NCI-H1417 treated with DMSO at 0.1 percent for 48 hours (cell line): ENCODE results near the gene ARFGEF3.
"Not testable (repeated sequence)": the region's sequence is repeated elsewhere in the genome, so short reads cannot be mapped to it uniquely, and the experiment has no call there.

Experiments
- DNase-seq: peaks from one replicate; lab custom pipeline; 2025; lab: John Stamatoyannopoulos, UW

Gene ARFGEF3

DNA sequence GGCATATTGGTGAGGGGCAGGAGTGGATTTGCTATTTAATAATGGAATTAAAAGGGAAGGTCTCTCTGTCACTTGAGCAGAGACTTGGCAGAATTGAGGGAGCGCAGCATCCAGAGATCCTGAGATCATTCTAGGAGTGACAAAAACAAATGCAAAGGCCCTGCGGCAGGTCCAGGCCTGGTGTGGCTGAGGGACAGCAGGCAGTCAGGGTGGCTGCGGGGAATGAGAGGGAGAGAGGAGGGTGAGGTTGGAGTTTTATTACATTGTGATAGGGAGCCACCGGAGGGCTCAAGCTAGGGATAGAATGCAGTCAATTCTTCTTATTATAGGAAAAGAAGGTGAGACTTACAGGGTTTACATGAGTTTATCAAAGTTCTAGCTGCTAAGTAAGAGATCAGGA is 116.1 kb downstream of the ARFGEF3 start:
- DNase-seq: no peak

GRCh38 chr6:138278326-138278725 is 116.6 kb downstream of the ARFGEF3 start:
- DNase-seq: no peak

DNA sequence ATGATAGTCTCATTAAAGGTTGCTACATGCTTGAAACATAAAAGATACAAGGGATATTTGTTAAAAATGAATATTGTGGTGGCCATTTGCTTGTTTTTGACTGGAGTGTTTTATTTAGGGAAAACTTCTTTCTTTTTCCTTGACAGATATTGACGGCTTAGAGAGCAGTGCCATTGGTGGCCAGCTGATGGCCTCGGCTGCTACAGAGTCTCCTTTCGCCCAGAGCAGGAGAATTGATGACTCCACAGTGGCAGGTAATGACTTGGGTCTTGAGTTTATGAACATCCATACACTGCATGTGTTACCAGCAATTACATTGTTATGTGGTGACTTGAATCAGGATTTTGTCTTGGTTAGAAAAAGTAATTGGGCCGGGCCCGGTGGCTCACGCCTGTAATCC is 124.1 kb downstream of the ARFGEF3 start:
- no peak for DNase-seq

- no peak for DNase-seq
These were observed 125.0 kb downstream of the ARFGEF3 start for GRCh38 chr6:138286698-138287097.

- DNase-seq: peak; percentile 26
These were observed 125.6 kb downstream of the ARFGEF3 start for GRCh38 chr6:138287144-138287955.

- not testable (repeated sequence) for DNase-seq
These were observed 126.8 kb downstream of the ARFGEF3 start for GRCh38 chr6:138288428-138289085.

DNA sequence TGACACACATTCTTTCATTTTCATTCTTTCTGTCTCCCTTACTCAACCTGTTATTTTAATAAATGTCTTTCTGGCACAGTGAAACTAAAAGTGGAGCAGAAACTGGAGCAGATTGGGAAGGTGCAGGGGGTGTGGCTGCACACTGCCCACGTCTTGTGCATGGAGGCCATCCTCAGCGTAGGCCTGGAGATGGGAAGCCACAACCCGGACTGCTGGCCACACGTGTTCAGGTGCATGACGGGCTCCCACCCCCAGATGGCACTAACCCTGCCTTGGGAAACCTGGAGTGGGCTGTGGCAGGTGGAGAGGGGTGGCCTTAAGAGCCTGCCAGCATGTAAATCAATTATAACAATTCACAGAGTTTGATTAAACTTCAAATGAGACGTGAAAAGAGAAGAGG is 128.0 kb downstream of the ARFGEF3 start:
- DNase-seq: no peak

- no peak for DNase-seq
These were observed 128.8 kb downstream of the ARFGEF3 start for GRCh38 chr6:138290423-138290962.

- DNase-seq: no peak
These were observed 129.5 kb downstream of the ARFGEF3 start for GRCh38 chr6:138291036-138291848.

DNA sequence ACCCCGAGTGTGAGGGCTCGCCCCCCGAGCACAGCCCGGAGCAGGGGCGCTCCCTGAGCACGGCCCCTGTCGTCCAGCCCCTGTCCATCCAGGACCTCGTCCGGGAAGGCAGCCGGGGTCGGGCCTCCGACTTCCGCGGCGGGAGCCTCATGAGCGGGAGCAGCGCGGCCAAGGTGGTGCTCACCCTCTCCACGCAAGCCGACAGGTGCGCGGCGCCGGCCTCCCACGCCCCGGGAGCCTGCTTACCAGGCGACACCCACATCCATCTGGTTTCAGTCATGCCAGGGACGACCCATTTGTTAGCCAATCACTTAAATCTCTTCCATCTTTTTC is 130.1 kb downstream of the ARFGEF3 start:
- DNase-seq: no peak

DNA sequence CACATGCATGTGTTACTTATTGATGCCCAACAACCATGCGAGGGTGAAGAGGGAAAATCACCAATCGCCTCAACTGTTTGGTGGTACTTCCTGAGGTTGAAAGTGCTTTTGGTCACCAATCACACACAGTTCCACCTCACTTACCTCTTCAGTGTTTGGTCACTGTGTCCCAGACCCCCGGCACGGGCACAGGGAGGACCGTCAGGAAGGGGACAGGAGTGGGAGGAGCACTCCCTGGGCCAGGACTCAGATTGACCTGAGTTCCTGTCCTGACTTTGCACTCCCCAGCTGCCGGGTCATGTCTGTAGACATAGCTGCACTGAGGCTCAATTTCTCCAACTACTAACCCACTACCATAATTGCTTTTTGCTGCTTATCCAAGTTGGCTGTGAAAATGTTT is 130.7 kb downstream of the ARFGEF3 start:
- no peak for DNase-seq

GRCh38 chr6:138293428-138294395 is 132.0 kb downstream of the ARFGEF3 start:
- no peak for DNase-seq

- DNase-seq: no peak
These were observed 134.6 kb downstream of the ARFGEF3 start for GRCh38 chr6:138296381-138296780.

DNA sequence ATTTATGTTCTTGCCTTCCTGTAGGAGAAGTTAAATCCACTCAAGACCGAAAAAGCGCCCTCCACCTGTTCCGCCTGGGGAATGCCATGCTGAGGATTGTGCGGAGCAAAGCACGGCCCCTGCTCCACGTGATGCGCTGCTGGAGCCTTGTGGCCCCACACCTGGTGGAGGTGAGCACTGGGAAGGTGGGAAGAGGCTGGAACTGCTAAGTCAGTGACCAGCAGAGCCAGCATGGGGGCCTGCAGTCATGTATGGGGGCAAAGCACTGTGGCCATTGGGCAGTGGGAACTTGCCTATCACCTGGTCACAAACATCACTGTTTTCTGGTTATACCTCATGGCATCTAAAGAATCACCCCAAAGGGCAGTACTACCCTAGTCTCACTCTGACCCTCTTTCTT is 135.0 kb downstream of the ARFGEF3 start:
- no peak for DNase-seq

- no peak for DNase-seq
These were observed 136.1 kb downstream of the ARFGEF3 start for GRCh38 chr6:138297761-138298298.

DNA sequence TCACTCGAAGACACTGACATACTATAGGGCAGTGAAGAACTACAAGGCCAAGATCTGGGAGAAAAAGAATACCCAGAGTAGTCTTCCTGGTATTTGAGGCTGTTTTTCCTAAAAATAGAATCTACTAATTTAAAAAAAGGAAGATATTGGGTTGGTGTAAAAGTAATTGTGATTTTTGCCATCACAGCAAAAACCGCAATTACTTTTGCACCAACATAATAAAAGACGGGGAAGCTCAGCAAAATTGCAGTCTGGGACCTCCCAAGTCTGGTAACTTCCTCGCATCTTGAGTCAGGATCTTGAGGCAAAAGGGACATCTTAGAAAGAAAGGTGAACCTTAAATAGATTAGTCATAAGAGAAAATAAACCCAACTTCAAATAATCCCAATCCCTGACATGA is 138.7 kb downstream of the ARFGEF3 start:
- no peak for DNase-seq

DNA sequence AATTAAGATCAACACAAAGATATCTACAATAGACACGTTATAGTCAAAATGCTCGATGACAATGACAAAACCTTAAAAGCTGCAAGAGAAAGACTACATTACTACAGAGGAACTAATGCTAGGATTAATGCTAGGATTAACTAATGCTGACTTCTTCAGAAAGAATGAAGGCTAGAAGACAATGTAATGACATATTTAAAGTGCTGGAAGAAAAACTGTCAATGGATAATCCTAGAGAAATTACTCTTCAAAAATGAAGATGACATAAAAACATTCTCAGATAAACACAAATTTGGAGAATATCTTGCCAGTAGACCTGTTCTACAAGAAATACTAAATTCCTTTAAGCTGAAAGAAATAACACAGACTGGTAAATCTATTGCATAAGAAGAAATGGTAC is 140.8 kb downstream of the ARFGEF3 start:
- DNase-seq: no peak

GRCh38 chr6:138307352-138307751 is 145.6 kb downstream of the ARFGEF3 start:
- no peak for DNase-seq

DNA sequence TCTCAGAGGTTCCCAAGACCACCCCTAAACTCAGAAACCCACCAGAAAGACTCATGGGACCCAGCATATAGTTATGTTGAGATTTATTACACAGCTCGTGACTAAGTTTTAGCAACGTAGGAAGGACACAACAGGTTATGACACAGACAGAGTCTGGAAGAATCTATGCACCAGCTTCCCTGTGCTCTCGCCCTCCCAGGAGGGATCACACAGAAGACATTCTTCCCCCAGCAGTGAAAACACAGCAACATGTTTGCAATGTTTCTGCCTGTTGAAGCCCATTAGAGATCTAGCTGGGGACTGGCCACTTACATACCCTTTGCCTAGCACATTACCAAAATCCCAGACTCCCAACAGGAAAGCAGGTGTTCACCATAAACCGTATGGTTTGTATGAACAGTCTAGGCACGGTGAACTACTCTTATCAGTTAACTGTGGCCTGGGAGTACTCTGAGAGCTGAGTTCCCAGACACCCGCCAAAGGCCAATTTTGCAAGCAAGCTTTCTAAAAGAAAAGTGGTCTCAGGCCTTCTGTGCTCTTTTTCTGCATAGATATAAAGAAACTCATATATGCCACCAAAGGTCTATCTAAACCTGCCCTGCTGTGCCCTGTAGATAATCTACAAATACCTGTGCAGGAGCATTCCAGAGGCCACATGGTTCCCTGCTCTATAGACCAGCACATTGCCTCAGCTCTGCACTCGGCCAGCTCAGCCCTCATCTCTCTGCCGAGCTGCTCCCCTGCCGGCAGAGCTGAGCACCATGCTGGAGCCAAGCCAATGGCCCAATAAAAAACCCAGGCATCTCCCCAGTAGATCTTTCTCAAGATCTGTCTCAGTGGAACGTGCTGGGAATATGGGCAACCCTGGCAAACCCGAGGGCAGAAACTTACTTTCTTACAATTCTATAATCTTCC is 146.3 kb downstream of the ARFGEF3 start:
- DNase-seq: no peak

- DNase-seq: no peak
These were observed 147.0 kb downstream of the ARFGEF3 start for GRCh38 chr6:138308731-138309110.
